GM12878 (cell line): ENCODE results near the gene TNFSF4. TPM values are rescaled to one million over a fixed set of nuclear protein-coding genes. Genes with fewer than 3 reads are reported as not detected.

Source experiments
- ATAC-seq: fragments of 200-7000 bp; cut with Tn5 transposase; 3 replicates; pipeline ENCODE4 v1.9.1; 2020; ENCODE audit warnings: mild to moderate bottlenecking, moderate library complexity
- BruUV-seq: library from RNA; stranded (reverse); fragments of 400-500 nt; replicated peaks from 2 replicates; lab custom pipeline; 2021; lab: Mats Ljungman, UMichigan
- CTCF ChIA-PET: fragments of 300-600 bp; sonication (Branson Sonifier 250); formaldehyde crosslinking; extraction: SDS; loops from one replicate; lab custom pipeline; 2021; ENCODE audit warnings: inconsistent platforms; lab: Yijun Ruan, JAX
- POLR2A ChIA-PET: fragments of 350-600 bp; formaldehyde crosslinking; extraction: SDS; loops from one replicate; lab custom pipeline; 2021; ENCODE audit warnings: inconsistent platforms; lab: Charles Lee
- RAD21 ChIA-PET: fragments of 300-600 bp; sonication (Branson Sonifier 250); formaldehyde crosslinking; loops from one replicate; lab custom pipeline; 2023; ENCODE audit warnings: antibody characterized with exemption; ENCODE audit not compliant: unreplicated experiment; lab: Charles Lee
- SMC1A ChIA-PET: fragments of 300-600 bp; sonication (Branson Sonifier 250); formaldehyde crosslinking; loops from one replicate; lab custom pipeline; 2023; ENCODE audit not compliant: unreplicated experiment, uncharacterized antibody; lab: Charles Lee
- DNase-seq: peaks from one replicate; pipeline ENCODE4 v3.0.0-alpha.2; 2011; ENCODE audit warnings: low read depth, low spot score
- FAIRE-seq: peaks from 3 replicates; lab custom pipeline; 2011; peaks lifted over from hg19 to GRCh38; lab: Jason Lieb, UNC
- H2AFZ ChIP-seq: 2 replicates; pipeline ENCODE4 v1.6.0; 2011; ENCODE audit warnings: low read depth, low read length, control low read depth; ENCODE audit not compliant: control insufficient read depth
- H3K27ac ChIP-seq: 2 replicates; pipeline ENCODE4 v1.5.1; 2011; ENCODE audit warnings: control low read depth; ENCODE audit not compliant: control insufficient read depth, insufficient read depth
- H3K27me3 ChIP-seq, 2 experiments: replicated peaks in 1 of 2; 2 replicates each; pipeline versions ENCODE4 v1.6.0 to v1.6.1; 2011; ENCODE audit warnings: low read length in 1 of 2; ENCODE audit not compliant: control insufficient read depth in 2 of 2, insufficient read depth in 2 of 2
- H3K36me3 ChIP-seq, 2 experiments: 2 replicates each; pipeline ENCODE4 v1.5.1; 2011; ENCODE audit warnings: low read length in 1 of 2; ENCODE audit not compliant: control insufficient read depth in 2 of 2, insufficient read depth in 2 of 2
- H3K4me1 ChIP-seq: 2 replicates; pipeline ENCODE4 v1.6.1; 2011; ENCODE audit warnings: mild to moderate bottlenecking, low read length, moderate library complexity, mixed read lengths; ENCODE audit not compliant: control insufficient read depth, insufficient read depth
- H3K4me2 ChIP-seq: 2 replicates; pipeline ENCODE4 v1.6.0; 2011; ENCODE audit warnings: control low read depth; ENCODE audit not compliant: control insufficient read depth, insufficient read depth
- H3K4me3 ChIP-seq: fragments of 200-600 bp; sonication (generic); 2 replicates; pipeline ENCODE4 v1.5.1; 2016
- H3K79me2 ChIP-seq: 2 replicates; pipeline ENCODE4 v1.6.0; 2011; ENCODE audit warnings: low read length; ENCODE audit not compliant: control insufficient read depth, insufficient read depth
- H3K9ac ChIP-seq: 2 replicates; pipeline ENCODE4 v1.8.0; 2011; ENCODE audit warnings: low read length, control low read depth, mixed read lengths; ENCODE audit not compliant: control insufficient read depth, insufficient read depth
- H3K9me3 ChIP-seq: replicated peaks from 3 replicates; pipeline ENCODE4 v1.5.1; 2011; ENCODE audit warnings: mild to moderate bottlenecking, low read length; ENCODE audit not compliant: control insufficient read depth, insufficient read depth
- H4K20me1 ChIP-seq: 2 replicates; pipeline ENCODE4 v1.6.0; 2011; ENCODE audit not compliant: control insufficient read depth, insufficient read depth
- BCL11A ChIP-seq: IDR thresholded peaks from 2 replicates; pipeline ENCODE4 v1.6.1; 2011; ENCODE audit warnings: low read depth, low read length
- BHLHE40 ChIP-seq, 2 experiments: fragments of 450-650 bp in 1 of 2; IDR thresholded peaks; 2 replicates each; pipeline ENCODE4 v1.6.1; 2011 to 2017; ENCODE audit warnings: low read depth in 2 of 2, borderline replicate concordance in 1 of 2, improper control_type of control experiment in 1 of 2, low read length in 1 of 2, mild to moderate bottlenecking in 1 of 2
- CTCF ChIP-seq, 3 experiments: IDR thresholded peaks in 2 of 3; conservative IDR thresholded peaks in 1 of 3; 2 replicates each; pipeline ENCODE4 v1.5.1; 2011; ENCODE audit warnings: low read depth in 3 of 3, low read length in 3 of 3, mild to moderate bottlenecking in 3 of 3, control low read depth in 2 of 3, moderate library complexity in 2 of 3, inconsistent platforms in 1 of 3, mixed read lengths in 1 of 3; ENCODE audit not compliant: control insufficient read depth in 2 of 3, insufficient read depth in 1 of 3; ENCODE audit errors: extremely low read depth in 1 of 3
- E4F1 ChIP-seq: fragments of 450-650 bp; IDR thresholded peaks from 2 replicates; pipeline ENCODE4 v1.6.1; 2018; ENCODE audit warnings: borderline replicate concordance, mild to moderate bottlenecking; ENCODE audit not compliant: partially characterized antibody
- IKZF1 ChIP-seq: fragments of 450-650 bp; conservative IDR thresholded peaks from 2 replicates; pipeline ENCODE4 v1.6.1; 2017; ENCODE audit warnings: antibody characterized with exemption, mild to moderate bottlenecking
- KDM1A ChIP-seq: fragments of 200-600 bp; sonication (generic); IDR thresholded peaks from 2 replicates; pipeline ENCODE4 v1.6.1; 2016; ENCODE audit warnings: borderline replicate concordance
- POU2F2 ChIP-seq: IDR thresholded peaks from 3 replicates; pipeline ENCODE4 v1.6.1; 2011; ENCODE audit warnings: low read depth, mild to moderate bottlenecking, low read length, borderline replicate concordance
- SPI1 ChIP-seq: IDR thresholded peaks from 2 replicates; pipeline ENCODE4 v1.6.1; 2011; ENCODE audit warnings: low read depth, mild to moderate bottlenecking, low read length, moderate library complexity, borderline replicate concordance; ENCODE audit not compliant: insufficient read depth
- WGBS: methylation state at CpG from one replicate; pipeline ENCODE4 v1.1.6; 2016; ENCODE audit warnings: low lambda C conversion rate; ENCODE audit not compliant: insufficient replicate concordance, insufficient coverage; ENCODE audit errors: missing lambda C conversion rate; 5-methylcytosine and 5-hydroxymethylcytosine counted together
- in situ Hi-C: fragments of 300-500 bp; cut with MboI; formaldehyde crosslinking; loops from 9 replicates; pipeline ENCODE4 v1.14.3; 2018; ENCODE audit warnings: mixed read lengths
- intact Hi-C: fragments of 100-400 bp; cut with micrococcal nuclease; formaldehyde crosslinking; loops from one replicate; pipeline ENCODE4 v1.14.2; 2022; ENCODE audit not compliant: unreplicated experiment
- polyA plus RNA-seq, 11 experiments: library from polyadenylated mRNA; depleted of rRNA in 4 of 11; unstranded in 6 of 11; stranded (reverse) in 5 of 11; fragments of >200 nt; fragmentation: Nextera tagmentation in 4 of 11; fragmentation: Illumina TruSeq in 1 of 11; extraction: Ambion mirVana in 4 of 11; extraction: Trizol in 1 of 11; gene quantifications; 1 replicate in 1 of 11; 2 replicates in 10 of 11; pipeline versions ENCODE4 v1.2.1 to v1.2.3, GENCODE V29; 2011 to 2016; ENCODE audit warnings: inconsistent platforms in 2 of 11, missing spikeins in 2 of 11, low read depth in 1 of 11
- total RNA-seq, 4 experiments: library from RNA; depleted of rRNA in 3 of 4; stranded (reverse); fragments of >200 nt in 3 of 4; fragmentation: Illumina TruSeq in 1 of 4; extraction: Trizol in 1 of 4; gene quantifications; 2 replicates each; pipeline versions ENCODE4 v1.2.1 to v1.2.3, GENCODE V29; 2013 to 2021
- TF ChIP-seq, protein P1 (sequence below): fragments of 450-650 bp; IDR thresholded peaks from 2 replicates; pipeline ENCODE4 v1.6.1; 2014; ENCODE audit warnings: mild to moderate bottlenecking
- TF ChIP-seq, protein P2 (sequence below): IDR thresholded peaks from 2 replicates; pipeline ENCODE4 v1.6.1; 2011; ENCODE audit warnings: borderline replicate concordance, low read depth, mild to moderate bottlenecking, moderate library complexity, mixed read lengths, low read length; ENCODE audit not compliant: insufficient read depth; ENCODE audit errors: extremely low read length

The TNFSF4 gene
- total and polyA plus RNA-seq, 10 of the 15 experiments (the other 5 are each of a cell fraction or from before 2014, with no cell fraction given), result 8.1 to 31.0 (median 12.9) TPM

- peak; percentile 54 to 69 (median 62) for TF ChIP-seq CTCF (IDR thresholded peaks at IDR 0.05 in 2 of 3, conservative IDR thresholded peaks at IDR 0.05 in 1 of 3; ENCODE audit: control insufficient read depth in 2 of 3, extremely low read depth in 1 of 3, insufficient read depth in 1 of 3, low read depth in 3 of 3, low read length in 3 of 3)
- TF ChIP-seq POU2F2, result no peak
- TF ChIP-seq, protein P1, sequence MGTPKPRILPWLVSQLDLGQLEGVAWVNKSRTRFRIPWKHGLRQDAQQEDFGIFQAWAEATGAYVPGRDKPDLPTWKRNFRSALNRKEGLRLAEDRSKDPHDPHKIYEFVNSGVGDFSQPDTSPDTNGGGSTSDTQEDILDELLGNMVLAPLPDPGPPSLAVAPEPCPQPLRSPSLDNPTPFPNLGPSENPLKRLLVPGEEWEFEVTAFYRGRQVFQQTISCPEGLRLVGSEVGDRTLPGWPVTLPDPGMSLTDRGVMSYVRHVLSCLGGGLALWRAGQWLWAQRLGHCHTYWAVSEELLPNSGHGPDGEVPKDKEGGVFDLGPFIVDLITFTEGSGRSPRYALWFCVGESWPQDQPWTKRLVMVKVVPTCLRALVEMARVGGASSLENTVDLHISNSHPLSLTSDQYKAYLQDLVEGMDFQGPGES, result no peak
- TF ChIP-seq, protein P2, sequence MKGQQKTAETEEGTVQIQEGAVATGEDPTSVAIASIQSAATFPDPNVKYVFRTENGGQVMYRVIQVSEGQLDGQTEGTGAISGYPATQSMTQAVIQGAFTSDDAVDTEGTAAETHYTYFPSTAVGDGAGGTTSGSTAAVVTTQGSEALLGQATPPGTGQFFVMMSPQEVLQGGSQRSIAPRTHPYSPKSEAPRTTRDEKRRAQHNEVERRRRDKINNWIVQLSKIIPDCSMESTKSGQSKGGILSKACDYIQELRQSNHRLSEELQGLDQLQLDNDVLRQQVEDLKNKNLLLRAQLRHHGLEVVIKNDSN, result no peak
Measured at GRCh38 chr1:173202424-173203145, 4.5 kb downstream of the TNFSF4 start (continued).

GRCh38 chr1:173201969-173202368, 5.2 kb downstream of the TNFSF4 start:
- RAD21 ChIA-PET, result interaction anchor here (0.6 to 11.2 kb wide), 34 partner anchors 11 to 1016 kb away, joined by 3 to 245 read pairs (median 6); no protein-coding TSS in a partner anchor
- Histone ChIP-seq H3K4me2 (no peak overlapping the region), H3K36me3 (no peaks in the 10 kb centered on the region; a peak in 1 of 4 replicates), H3K27me3 (no peaks in the 10 kb centered on the region), H3K27ac (no peak overlapping the region), H2AFZ (no peak overlapping the region), H3K4me1 (peaks cover 14% of the 10 kb centered on the region), H3K4me3 (no peak overlapping the region), H3K79me2 (peaks cover 9% of the 10 kb centered on the region), H3K9ac (no peak overlapping the region), H4K20me1 (no peaks in the 10 kb centered on the region), H3K9me3 (no peaks in the 10 kb centered on the region)
- no TSS peak for BruUV-seq
- in situ Hi-C loops, result loop anchor here (5.0 kb wide), 1 partner anchor 380 kb away; no protein-coding TSS in a partner anchor
- CTCF ChIA-PET, result interaction anchor here (0.6 to 11.8 kb wide), 52 partner anchors 9 to 1016 kb away, joined by 3 to 414 read pairs (median 6); no protein-coding TSS in a partner anchor
- 50% methylated on average over 1 of the region's 1 CpG for whole genome bisulfite sequencing
- intact Hi-C loops, result loop anchor here (1.0 to 10.0 kb wide), 3 partner anchors 376 to 623 kb away; partner anchors contain the start of genes CENPL and DARS2
- ATAC-seq, result peak; percentile 48
- POLR2A ChIA-PET, result interaction anchor here (0.9 to 3.8 kb wide), 5 partner anchors 9 to 457 kb away, joined by 3 to 11 read pairs (median 8); no protein-coding TSS in a partner anchor
- no peak for FAIRE-seq
- no peak for TF ChIP-seq BCL11A
- TF ChIP-seq E4F1, result no peak
- TF ChIP-seq BHLHE40 (IDR thresholded peaks at IDR 0.05; ENCODE audit: borderline replicate concordance in 1 of 2, low read depth in 2 of 2, low read length in 1 of 2), result no peak
- no peak for TF ChIP-seq KDM1A
- TF ChIP-seq IKZF1, result 0 out of 2 replicates have a peak, but pooled peaks have one; percentile 5
- peak; percentile 40; the same call in 1 of the 2 replicates for TF ChIP-seq SPI1
- DNase-seq, result no peak
- SMC1A ChIA-PET, result interaction anchor here (0.9 to 21.4 kb wide), 38 partner anchors 10 to 475 kb away, joined by 3 to 348 read pairs (median 6); no protein-coding TSS in a partner anchor
